ENCODE measurements around the gene CCDC57. TPM values are rescaled to one million over a fixed set of nuclear protein-coding genes. Genes with fewer than 3 reads are reported as not detected.

The CCDC57 gene
- total RNA-seq, 1 experiment from 2014 or later: 36.6 TPM

- Histone ChIP-seq H4K20me1 (ENCODE audit: low read length) (no peaks in the 10 kb centered on the region), H3K79me2 (ENCODE audit: low read length) (no peaks in the 10 kb centered on the region), H3K4me1 (ENCODE audit: insufficient read depth, low read length) (no peaks in the 10 kb centered on the region), H3F3A (ENCODE audit: low read length, unreplicated experiment) (no peaks in the 10 kb centered on the region), H3K9me3 (ENCODE audit: low read length) (no peaks in the 10 kb centered on the region), H3K27me3 (ENCODE audit: low read length) (no peaks in the 10 kb centered on the region), H3K9ac (ENCODE audit: low read length) (no peak overlapping the region), H3K4me3 (ENCODE audit: low read length) (no peak overlapping the region), H3K36me3 (ENCODE audit: low read depth, low read length) (peaks cover 3% of the 10 kb centered on the region; the same call in 1 of the 2 replicates), H3K27ac (ENCODE audit: low read length) (no peak overlapping the region), H3K4me2 (ENCODE audit: low read length) (no peak overlapping the region), H3K9me2 (replicated peaks; ENCODE audit: low read length) (no peaks in the 10 kb centered on the region), H2AFZ (ENCODE audit: low read length) (no peak overlapping the region)
- ATAC-seq (no peak), DNase-seq (no peak)
- CTCF ChIA-PET: no interaction called here
- intact Hi-C loops (cut with micrococcal nuclease): no loop called here
- no peak for TF ChIP-seq EZH2phosphoT487 (IDR thresholded peaks at IDR 0.05; ENCODE audit: borderline replicate concordance, low read length)
- TF ChIP-seq CTCF (conservative IDR thresholded peaks at IDR 0.05; ENCODE audit: low read depth, low read length): no peak
- no peak for TF ChIP-seq EZH2 (IDR thresholded peaks at IDR 0.05; ENCODE audit: low read length, unreplicated experiment)
- BruUV-seq (replicated peaks): no TSS peak
- POLR2A ChIA-PET (ENCODE audit: unreplicated experiment): no interaction called here
These were observed 42.2 kb downstream of the CCDC57 start for GRCh38 chr17:82170412-82170961.

GRCh38 chr17:82168568-82168967, 44.1 kb downstream of the CCDC57 start:
- Histone ChIP-seq H3K9me2 (replicated peaks; ENCODE audit: low read length) (no peaks in the 10 kb centered on the region), H3F3A (ENCODE audit: low read length, unreplicated experiment) (no peaks in the 10 kb centered on the region), H3K27ac (ENCODE audit: low read length) (no peak overlapping the region), H3K4me1 (ENCODE audit: insufficient read depth, low read length) (no peaks in the 10 kb centered on the region), H3K4me3 (ENCODE audit: low read length) (no peak overlapping the region), H3K9me3 (ENCODE audit: low read length) (no peaks in the 10 kb centered on the region), H3K27me3 (ENCODE audit: low read length) (no peaks in the 10 kb centered on the region), H3K36me3 (ENCODE audit: low read depth, low read length) (peaks cover 3% of the 10 kb centered on the region; the same call in 1 of the 2 replicates), H4K20me1 (ENCODE audit: low read length) (no peaks in the 10 kb centered on the region), H3K79me2 (ENCODE audit: low read length) (no peaks in the 10 kb centered on the region), H2AFZ (ENCODE audit: low read length) (no peak overlapping the region), H3K9ac (ENCODE audit: low read length) (no peak overlapping the region), H3K4me2 (ENCODE audit: low read length) (no peak overlapping the region)
- ChIA-PET POLR2A (ENCODE audit: unreplicated experiment) (no interaction called here), CTCF (no interaction called here)
- TF ChIP-seq EZH2phosphoT487 (IDR thresholded peaks at IDR 0.05; ENCODE audit: borderline replicate concordance, low read length) (no peak), CTCF (conservative IDR thresholded peaks at IDR 0.05; ENCODE audit: low read depth, low read length) (no peak), EZH2 (IDR thresholded peaks at IDR 0.05; ENCODE audit: low read length, unreplicated experiment) (no peak)
- no peak for DNase-seq
- no peak for ATAC-seq
- no TSS peak for BruUV-seq (replicated peaks)
- intact Hi-C loops (cut with micrococcal nuclease): no loop called here

- BruUV-seq (replicated peaks): no TSS peak
- Histone ChIP-seq H3K27me3 (ENCODE audit: low read length) (no peaks in the 10 kb centered on the region), H3K9ac (ENCODE audit: low read length) (no peak overlapping the region), H3K4me1 (ENCODE audit: insufficient read depth, low read length) (no peaks in the 10 kb centered on the region), H3K27ac (ENCODE audit: low read length) (no peak overlapping the region), H3K4me2 (ENCODE audit: low read length) (no peak overlapping the region), H3K9me3 (ENCODE audit: low read length) (no peaks in the 10 kb centered on the region), H3F3A (ENCODE audit: low read length, unreplicated experiment) (no peaks in the 10 kb centered on the region), H2AFZ (ENCODE audit: low read length) (no peak overlapping the region), H3K79me2 (ENCODE audit: low read length) (no peaks in the 10 kb centered on the region), H3K4me3 (ENCODE audit: low read length) (no peak overlapping the region), H4K20me1 (ENCODE audit: low read length) (no peaks in the 10 kb centered on the region), H3K9me2 (replicated peaks; ENCODE audit: low read length) (no peaks in the 10 kb centered on the region), H3K36me3 (ENCODE audit: low read depth, low read length) (peaks cover 3% of the 10 kb centered on the region; the same call in 1 of the 2 replicates)
- no peak for TF ChIP-seq EZH2 (IDR thresholded peaks at IDR 0.05; ENCODE audit: low read length, unreplicated experiment)
- TF ChIP-seq CTCF (conservative IDR thresholded peaks at IDR 0.05; ENCODE audit: low read depth, low read length): no peak
- no peak for TF ChIP-seq EZH2phosphoT487 (IDR thresholded peaks at IDR 0.05; ENCODE audit: borderline replicate concordance, low read length)
- ATAC-seq: no peak
- intact Hi-C loops (cut with micrococcal nuclease): no loop called here
- DNase-seq: no peak
- ChIA-PET CTCF (no interaction called here), POLR2A (ENCODE audit: unreplicated experiment) (no interaction called here)
These were observed 45.6 kb downstream of the CCDC57 start for GRCh38 chr17:82167028-82167427.
